ENCODE results near the gene CASP4.
A peak's percentile ranks its signal among the peaks of the same experiment; 100 is the strongest.
"Not testable (repeated sequence)": the region's sequence is repeated elsewhere in the genome, so short reads cannot be mapped to it uniquely, and the experiment has no call there.

Gene CASP4

DNA sequence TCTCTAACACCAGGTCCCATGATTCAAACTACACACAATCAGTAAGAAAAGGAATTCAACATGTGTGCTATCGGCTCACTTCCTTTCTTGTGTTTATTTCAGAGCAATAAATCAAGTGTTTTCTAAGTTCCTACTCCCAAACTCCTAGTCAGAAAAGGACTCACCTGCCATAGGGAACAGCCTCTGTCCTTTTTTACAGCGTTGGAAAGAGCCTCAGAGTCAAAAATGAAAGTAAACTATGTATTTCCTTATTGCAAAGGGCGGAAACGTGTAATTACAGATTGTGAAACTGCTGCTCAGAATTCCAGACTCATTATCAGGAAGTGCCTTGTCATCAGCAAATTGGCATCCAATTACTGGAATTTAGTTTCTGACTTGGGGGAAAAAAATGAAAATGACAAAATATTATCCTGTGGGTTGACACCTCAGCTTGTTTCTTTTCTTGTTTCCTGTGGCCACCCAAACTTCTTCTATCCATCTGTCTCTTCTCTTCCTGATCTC, at the start of gene CASP4:
Gene CASP4, minus strand, starts transcription at position 220 of the 501 bp plus-strand sequence. Its CDS starts 49 bp downstream, at position 171.
- Mint-ChIP-seq H3K4me3 (peak within 1 kb of the TSS; percentile 87 to 94), H3K27me3 (no peaks in the 10 kb centered on the region), H3K4me1 (peaks cover 33% of the 10 kb centered on the region), H3K27ac (peak within 1 kb of the TSS; percentile 96 to 98), H3K9me3 (peaks cover 22 to 24% of the 10 kb centered on the region in 2 donors)
- ATAC-seq (peak; percentile 56), DNase-seq (no peak)

DNA sequence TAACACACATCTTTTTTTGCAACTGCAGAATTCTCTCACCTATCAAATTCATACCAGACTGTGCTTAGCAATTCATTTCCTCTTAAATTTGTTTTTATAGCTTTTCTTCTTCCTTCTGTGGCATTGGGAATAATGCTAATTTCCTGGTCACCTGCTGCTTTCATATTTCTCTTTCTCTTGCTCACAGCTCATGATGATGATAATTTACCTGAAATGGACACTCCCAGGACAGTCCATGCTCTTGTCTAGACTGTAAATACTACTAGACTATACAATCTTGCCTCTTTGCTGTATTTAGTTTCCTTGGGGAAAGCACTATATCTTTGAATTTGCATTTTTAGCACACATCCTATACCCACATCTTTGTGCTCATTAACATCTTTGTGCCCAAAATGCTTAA, 39.1 kb upstream of the CASP4 start:
- H3K4me1 Mint-ChIP-seq = no peaks in the 10 kb centered on the region
- H3K4me3 Mint-ChIP-seq = no peak overlapping the region
- no peak for DNase-seq
- ATAC-seq = no peak
- no peaks in the 10 kb centered on the region for H3K9me3 Mint-ChIP-seq
- H3K27ac Mint-ChIP-seq = no peak overlapping the region
- H3K27me3 Mint-ChIP-seq = no peaks in the 10 kb centered on the region

DNA sequence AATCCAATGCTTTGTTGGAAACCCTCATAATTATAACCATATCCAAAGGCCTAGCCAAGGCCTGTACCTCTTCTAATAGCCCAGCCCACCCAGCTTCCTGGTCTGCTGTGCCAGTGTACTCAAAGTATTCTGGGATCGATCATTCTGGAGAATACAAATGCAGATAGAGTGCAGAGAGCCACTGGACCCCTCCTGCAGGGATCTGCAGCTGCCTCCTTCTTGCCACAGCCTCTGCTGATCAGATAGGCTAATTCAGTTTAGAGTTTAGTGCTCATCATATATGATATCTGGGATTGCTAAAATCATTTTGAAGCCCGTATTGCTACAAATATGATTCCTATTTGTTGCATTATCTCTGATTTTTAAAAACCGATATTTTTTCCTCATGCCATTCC, 37.1 kb upstream of the CASP4 start:
- Mint-ChIP-seq H3K4me1 (peaks cover 7% of the 10 kb centered on the region), H3K27ac (no peak overlapping the region), H3K9me3 (no peaks in the 10 kb centered on the region), H3K27me3 (no peaks in the 10 kb centered on the region), H3K4me3 (no peak overlapping the region)
- ATAC-seq (no peak), DNase-seq (no peak)

DNA sequence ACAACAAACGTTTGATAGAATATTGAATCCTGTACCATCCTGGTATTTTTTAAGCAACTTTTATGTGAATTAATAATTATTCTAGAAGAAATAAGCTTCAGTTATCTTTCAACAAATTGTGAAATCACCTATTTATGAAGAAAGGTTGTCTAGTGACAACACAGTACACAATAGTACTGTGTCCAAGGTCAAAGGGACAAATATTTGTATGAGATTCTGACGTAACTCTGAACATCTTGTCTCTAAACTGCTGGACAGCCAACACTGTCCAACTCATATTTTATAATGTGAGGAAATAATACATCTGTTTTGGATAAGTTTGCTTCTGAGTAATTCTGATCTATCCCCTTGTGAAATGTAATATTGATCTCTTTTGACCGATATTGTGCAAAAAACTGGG, 35.6 kb upstream of the CASP4 start:
- peaks cover 8% of the 10 kb centered on the region for H3K4me1 Mint-ChIP-seq
- no peak overlapping the region for H3K4me3 Mint-ChIP-seq
- no peak for DNase-seq
- ATAC-seq = no peak
- H3K27me3 Mint-ChIP-seq = no peaks in the 10 kb centered on the region
- no peaks in the 10 kb centered on the region for H3K9me3 Mint-ChIP-seq
- no peak overlapping the region for H3K27ac Mint-ChIP-seq

DNA sequence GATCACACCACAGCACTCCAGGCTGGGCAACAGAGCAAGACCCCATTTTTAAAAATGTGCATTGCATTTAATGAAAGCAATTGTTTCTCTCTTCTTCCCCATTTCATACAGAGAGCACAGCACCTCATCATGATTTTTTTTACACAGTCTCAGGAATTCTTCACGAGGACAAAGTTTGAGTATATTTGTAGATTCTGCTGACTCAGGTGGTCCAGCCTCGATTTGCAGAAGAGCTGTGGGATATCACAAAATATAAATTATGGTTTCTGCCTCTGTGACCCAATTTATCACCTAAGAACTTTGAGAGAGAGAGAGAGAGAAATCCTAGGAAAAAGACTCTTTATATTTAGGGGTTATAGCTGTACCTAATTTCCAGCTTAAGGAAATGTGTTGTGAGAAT, 34.8 kb upstream of the CASP4 start:
- no peak for ATAC-seq
- DNase-seq = no peak
- Mint-ChIP-seq H3K27ac (no peak overlapping the region), H3K4me1 (peaks cover 8% of the 10 kb centered on the region), H3K4me3 (no peak overlapping the region), H3K9me3 (no peaks in the 10 kb centered on the region), H3K27me3 (no peaks in the 10 kb centered on the region)

DNA sequence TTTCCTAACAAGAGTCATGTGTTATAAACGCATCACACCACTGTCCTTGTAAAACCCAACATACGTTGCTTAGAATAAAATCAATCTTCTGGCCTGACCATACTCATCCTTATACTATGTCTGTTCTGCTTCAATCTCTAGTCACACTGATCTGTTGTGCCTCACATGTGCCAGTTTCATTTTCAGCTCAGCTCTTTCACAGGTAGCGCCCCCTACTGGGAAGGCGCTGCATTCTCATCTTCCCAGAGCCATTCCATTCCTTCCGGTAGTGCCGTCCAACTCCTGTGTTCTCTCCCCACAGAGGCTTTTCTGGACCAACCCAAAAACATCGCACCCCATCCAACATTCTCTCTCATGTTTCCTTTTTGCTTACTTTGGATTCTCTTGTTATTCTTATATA, 32.4 kb upstream of the CASP4 start:
- ATAC-seq (peak; percentile 81), DNase-seq (peak; percentile 22 to 48)
- Mint-ChIP-seq H3K4me3 (no peak overlapping the region), H3K9me3 (no peaks in the 10 kb centered on the region), H3K27ac (peak overlapping the region in 1 of 2 donors; percentile 73), H3K4me1 (peaks cover 8% of the 10 kb centered on the region), H3K27me3 (no peaks in the 10 kb centered on the region)

GRCh38 chr11:105000167-105000566, 31.8 kb upstream of the CASP4 start:
- H3K9me3 Mint-ChIP-seq = no peaks in the 10 kb centered on the region

GRCh38 chr11:104999721-105000120, 31.3 kb upstream of the CASP4 start:
- no peak for ATAC-seq
- Mint-ChIP-seq H3K9me3 (peaks cover 0 to under 1% of the 10 kb centered on the region in 2 donors), H3K27ac (no peak overlapping the region), H3K4me1 (peaks cover 8% of the 10 kb centered on the region), H3K27me3 (no peaks in the 10 kb centered on the region), H3K4me3 (no peak overlapping the region)
- DNase-seq = no peak

More at GRCh38 chr11:105000167-105000566, 31.8 kb upstream of the CASP4 start:
- Mint-ChIP-seq H3K27me3 (no peaks in the 10 kb centered on the region), H3K4me1 (peaks cover 8% of the 10 kb centered on the region), H3K27ac (no peak overlapping the region), H3K4me3 (no peak overlapping the region)
- no peak for ATAC-seq
- peak in 1 of 2 donors; percentile 12 for DNase-seq

- DNase-seq (no peak), ATAC-seq (no peak)
- Mint-ChIP-seq H3K27ac (no peak overlapping the region), H3K9me3 (peaks cover 0 to 5% of the 10 kb centered on the region in 2 donors), H3K4me3 (no peak overlapping the region), H3K27me3 (no peaks in the 10 kb centered on the region), H3K4me1 (peaks cover 8% of the 10 kb centered on the region)
These were observed 28.9 kb upstream of the CASP4 start for GRCh38 chr11:104997288-104997687.

GRCh38 chr11:104995001-104995408, 26.6 kb upstream of the CASP4 start:
- no peak for DNase-seq
- no peak overlapping the region for H3K27ac Mint-ChIP-seq
- peaks cover 0 to 5% of the 10 kb centered on the region in 2 donors for H3K9me3 Mint-ChIP-seq
- H3K4me1 Mint-ChIP-seq = no peaks in the 10 kb centered on the region
- no peak for ATAC-seq
- no peaks in the 10 kb centered on the region for H3K27me3 Mint-ChIP-seq
- no peak overlapping the region for H3K4me3 Mint-ChIP-seq

GRCh38 chr11:104992781-104993180, 24.4 kb upstream of the CASP4 start:
- Mint-ChIP-seq H3K4me3 (no peak overlapping the region), H3K27me3 (no peaks in the 10 kb centered on the region), H3K9me3 (peaks cover 0 to 16% of the 10 kb centered on the region in 2 donors), H3K4me1 (no peaks in the 10 kb centered on the region), H3K27ac (no peak overlapping the region)
- ATAC-seq (no peak), DNase-seq (no peak)

DNA sequence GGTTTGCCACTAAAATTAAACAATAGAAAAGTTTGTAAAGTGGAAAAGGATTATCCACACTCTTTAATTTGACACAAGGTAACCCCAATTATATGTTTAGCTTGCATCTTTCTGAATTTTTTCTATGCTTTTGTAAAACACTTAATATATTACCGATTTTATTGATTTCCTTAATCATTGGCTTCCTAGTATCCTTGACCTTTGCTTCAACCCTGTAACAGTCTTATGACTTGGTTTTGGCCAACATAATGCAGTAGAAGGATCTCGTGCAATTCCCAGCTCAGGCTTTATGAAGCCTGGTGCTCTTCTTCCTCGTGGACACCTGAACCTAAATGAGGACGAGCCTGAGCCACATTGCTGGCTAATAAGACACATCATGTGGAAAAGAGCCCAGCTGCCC, 23.6 kb upstream of the CASP4 start:
- DNase-seq (no peak), ATAC-seq (no peak)
- Mint-ChIP-seq H3K4me1 (no peaks in the 10 kb centered on the region), H3K4me3 (no peak overlapping the region), H3K27me3 (no peaks in the 10 kb centered on the region), H3K9me3 (peaks cover 0 to 16% of the 10 kb centered on the region in 2 donors), H3K27ac (no peak overlapping the region)

- no peaks in the 10 kb centered on the region for H3K4me1 Mint-ChIP-seq
- H3K27me3 Mint-ChIP-seq = no peaks in the 10 kb centered on the region
- no peak for DNase-seq
- H3K9me3 Mint-ChIP-seq = peaks cover 7 to 11% of the 10 kb centered on the region in 2 donors
- no peak overlapping the region for H3K4me3 Mint-ChIP-seq
- ATAC-seq = no peak
- H3K27ac Mint-ChIP-seq = no peak overlapping the region
These were observed 16.4 kb upstream of the CASP4 start for GRCh38 chr11:104984808-104985207.

- H3K27me3 Mint-ChIP-seq = no peaks in the 10 kb centered on the region
These were observed 11.5 kb upstream of the CASP4 start for GRCh38 chr11:104979839-104980238.

DNA sequence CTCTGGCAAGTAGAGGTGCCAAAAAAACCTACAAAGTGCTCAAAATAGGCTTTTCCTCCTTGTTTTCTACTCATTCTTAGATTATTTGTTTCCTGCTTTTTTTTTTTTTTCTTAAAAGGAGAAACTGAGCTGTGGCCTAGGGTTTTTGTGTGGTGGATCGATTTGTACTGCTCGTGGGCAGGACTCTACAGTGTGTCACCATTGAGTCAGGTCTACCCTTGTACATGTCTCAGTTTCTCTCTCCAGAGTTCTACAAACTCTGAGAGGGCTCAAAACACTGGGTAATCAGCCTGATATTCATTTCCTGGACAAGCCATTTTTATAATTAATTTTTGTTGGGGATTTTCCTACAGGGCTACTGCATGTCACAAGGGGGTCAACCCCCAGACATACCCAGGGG, 5.2 kb upstream of the CASP4 start:
- Mint-ChIP-seq H3K27me3 (no peaks in the 10 kb centered on the region), H3K4me1 (peaks cover 13% of the 10 kb centered on the region), H3K4me3 (no peak overlapping the region), H3K27ac (no peak overlapping the region), H3K9me3 (peaks cover 18 to 22% of the 10 kb centered on the region in 2 donors)
- no peak for DNase-seq
- ATAC-seq = no peak

More at GRCh38 chr11:104979839-104980238, 11.5 kb upstream of the CASP4 start:
- no peak for DNase-seq
- Mint-ChIP-seq H3K9me3 (peaks cover 0 to under 1% of the 10 kb centered on the region in 2 donors), H3K4me3 (no peak overlapping the region), H3K27ac (no peak overlapping the region), H3K4me1 (peaks cover 5% of the 10 kb centered on the region)
- ATAC-seq = no peak

- H3K27ac Mint-ChIP-seq, DNase-seq, H3K27me3 Mint-ChIP-seq, ATAC-seq, H3K4me3 Mint-ChIP-seq: not testable (repeated sequence)
- Mint-ChIP-seq H3K9me3 (peaks cover 18 to 22% of the 10 kb centered on the region in 2 donors), H3K4me1 (peaks cover 13% of the 10 kb centered on the region)
These were observed 4.5 kb upstream of the CASP4 start for GRCh38 chr11:104972924-104973323.

- Mint-ChIP-seq H3K4me1 (peaks cover 23% of the 10 kb centered on the region), H3K27me3 (no peaks in the 10 kb centered on the region), H3K9me3 (peaks cover 18 to 24% of the 10 kb centered on the region in 2 donors), H3K4me3 (no peak overlapping the region), H3K27ac (no peak overlapping the region)
- DNase-seq (no peak), ATAC-seq (no peak)
These were observed 2.4 kb upstream of the CASP4 start for GRCh38 chr11:104970756-104971155.

Measured in stimulated activated naive CD8-positive, alpha-beta T cell treated with anti-CD3 and anti-CD28 coated beads, Interleukin-15, amount 100 ng/mL, for 72 hours (primary cell).